Kidney (tissue), 14 donors: ENCODE results near the gene USH1G. TPM values are rescaled to one million over a fixed set of nuclear protein-coding genes. Genes with fewer than 3 reads are reported as not detected.

Experiments
- DNase-seq, 5 donors: peaks; one replicate each; pipeline ENCODE4 v3.0.0-alpha.2; 2013 to 2020
- FAIRE-seq: peaks from 2 replicates; lab custom pipeline; 2012; peaks lifted over from hg19 to GRCh38; lab: Jason Lieb, UNC
- H3K27ac ChIP-seq, 2 donors: one replicate each; pipeline ENCODE4 v1.7.0; 2013; ENCODE audit warnings: low read depth in 2 of 2, low read length in 2 of 2, inconsistent platforms in 1 of 2
- H3K27me3 ChIP-seq: one replicate; pipeline ENCODE4 v1.7.1; 2013; ENCODE audit warnings: low read length, inconsistent platforms; ENCODE audit not compliant: control insufficient read depth, insufficient read depth
- H3K36me3 ChIP-seq, 3 donors: one replicate each; pipeline versions ENCODE4 v1.7.0 to v1.7.1; 2013; ENCODE audit warnings: low read length in 3 of 3, control low read depth in 1 of 3, inconsistent platforms in 1 of 3; ENCODE audit not compliant: insufficient read depth in 3 of 3, control insufficient read depth in 2 of 3
- H3K4me1 ChIP-seq, 3 donors: one replicate each; pipeline versions ENCODE4 v1.7.0 to v1.7.1; 2013; ENCODE audit warnings: low read length in 3 of 3, inconsistent platforms in 1 of 3, low read depth in 1 of 3; ENCODE audit not compliant: control insufficient read depth in 2 of 3, insufficient read depth in 2 of 3
- H3K4me3 ChIP-seq, 3 donors: one replicate each; pipeline versions ENCODE4 v1.7.0 to v1.8.1; 2013; ENCODE audit warnings: low read length in 3 of 3, control low read depth in 1 of 3, inconsistent platforms in 1 of 3
- H3K9ac ChIP-seq, 3 donors: one replicate each; pipeline versions ENCODE4 v1.7.0 to v1.7.1; 2013; ENCODE audit warnings: low read length in 3 of 3, control low read depth in 1 of 3, inconsistent platforms in 1 of 3
- H3K9me3 ChIP-seq, 3 donors: one replicate each; pipeline versions ENCODE4 v1.7.0 to v1.7.1; 2013; ENCODE audit warnings: low read length in 3 of 3, control low read depth in 1 of 3, inconsistent platforms in 1 of 3; ENCODE audit not compliant: control insufficient read depth in 2 of 3, insufficient read depth in 1 of 3
- intact Hi-C: fragments of 100-400 bp; cut with DNase I; formaldehyde crosslinking; loops from one replicate; pipeline ENCODE4 v1.11.1; 2022
- polyA plus RNA-seq: library from polyadenylated mRNA; stranded (reverse); fragments of 350-450 nt; fragmentation: Illumina TruSeq; extraction: RNeasy Lipid Tissue Mini Kit (QIAGEN cat#74804); gene quantifications from one replicate; pipeline ENCODE4 v1.2.3, GENCODE V29; 2014; ENCODE audit warnings: low read depth, low replicate concordance; ENCODE audit not compliant: insufficient read depth
- total RNA-seq: library from RNA; stranded (reverse); fragmentation: NEBNext Ultra II Directional; extraction: Animal tissue kit (Norgen Biotek cat#: 25700); gene quantifications from one replicate; pipeline ENCODE4 v1.2.1, GENCODE V29; 2021
- TF ChIP-seq, protein P1 (sequence below): IDR thresholded peaks from 3 replicates; pipeline ENCODE4 v1.5.1; 2012; ENCODE audit warnings: mild to moderate bottlenecking, moderate library complexity, borderline replicate concordance; ENCODE audit not compliant: insufficient read depth; ENCODE audit errors: extremely low read depth
- donor health status: control.
- donor health status: control.
- donor health status: control.
- donor health status: control.
- donor health status: control.
- donor health status: DM: yes; HTN: yes; CAD: no.
- donor health status: Normal renal cell carcinoma (clear cell type).

USH1G gene
- total and polyA plus RNA-seq, 2 donors from 2014 or later = 0.17 to 0.22 TPM

DNA sequence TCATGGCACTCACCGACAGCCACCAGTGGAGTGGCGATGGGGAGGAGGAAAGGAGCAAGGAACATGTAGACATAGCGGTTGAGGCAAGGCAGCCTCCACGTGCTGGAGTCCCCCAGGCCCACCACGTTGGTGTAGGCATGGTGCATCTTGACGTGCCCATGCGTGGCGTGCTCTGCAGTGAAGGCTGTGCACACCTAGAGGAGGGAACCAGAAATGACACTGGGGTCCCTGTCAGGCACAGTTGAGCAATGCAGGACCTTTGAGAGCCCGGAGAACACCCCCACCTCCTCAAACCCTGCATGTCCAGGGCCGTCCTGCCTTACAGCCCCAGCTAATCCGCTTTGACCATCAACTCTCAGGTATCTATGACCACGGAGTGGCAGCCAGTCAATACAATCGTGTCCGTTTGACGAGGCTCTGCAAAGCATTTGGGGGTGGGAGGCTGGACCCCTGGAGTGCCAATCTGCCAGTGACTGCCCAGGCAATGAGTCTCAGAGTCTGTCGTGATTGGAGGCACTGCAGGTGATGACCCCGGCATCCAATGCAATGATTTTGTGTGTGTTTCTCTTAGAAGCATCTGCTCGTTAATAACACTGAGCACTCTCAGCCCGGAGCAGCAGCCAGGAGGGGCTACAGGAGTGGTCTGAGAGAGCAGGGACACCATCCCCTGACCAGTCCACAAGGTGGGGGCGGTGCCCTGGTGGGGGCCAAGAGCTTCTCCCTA lies 40.4 kb downstream of the USH1G start:
- no peaks in the 10 kb centered on the region for H3K4me1 ChIP-seq
- intact Hi-C loops = no loop called here
- H3K4me3 ChIP-seq = no peak overlapping the region
- TF ChIP-seq, protein P1, sequence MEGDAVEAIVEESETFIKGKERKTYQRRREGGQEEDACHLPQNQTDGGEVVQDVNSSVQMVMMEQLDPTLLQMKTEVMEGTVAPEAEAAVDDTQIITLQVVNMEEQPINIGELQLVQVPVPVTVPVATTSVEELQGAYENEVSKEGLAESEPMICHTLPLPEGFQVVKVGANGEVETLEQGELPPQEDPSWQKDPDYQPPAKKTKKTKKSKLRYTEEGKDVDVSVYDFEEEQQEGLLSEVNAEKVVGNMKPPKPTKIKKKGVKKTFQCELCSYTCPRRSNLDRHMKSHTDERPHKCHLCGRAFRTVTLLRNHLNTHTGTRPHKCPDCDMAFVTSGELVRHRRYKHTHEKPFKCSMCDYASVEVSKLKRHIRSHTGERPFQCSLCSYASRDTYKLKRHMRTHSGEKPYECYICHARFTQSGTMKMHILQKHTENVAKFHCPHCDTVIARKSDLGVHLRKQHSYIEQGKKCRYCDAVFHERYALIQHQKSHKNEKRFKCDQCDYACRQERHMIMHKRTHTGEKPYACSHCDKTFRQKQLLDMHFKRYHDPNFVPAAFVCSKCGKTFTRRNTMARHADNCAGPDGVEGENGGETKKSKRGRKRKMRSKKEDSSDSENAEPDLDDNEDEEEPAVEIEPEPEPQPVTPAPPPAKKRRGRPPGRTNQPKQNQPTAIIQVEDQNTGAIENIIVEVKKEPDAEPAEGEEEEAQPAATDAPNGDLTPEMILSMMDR = no peak
- DNase-seq (no peak), FAIRE-seq (no peak)
- no peaks in the 10 kb centered on the region for H3K9me3 ChIP-seq
- H3K27me3 ChIP-seq = no peaks in the 10 kb centered on the region
- no peak overlapping the region for H3K27ac ChIP-seq
- H3K9ac ChIP-seq = no peak overlapping the region
- no peaks in the 10 kb centered on the region for H3K36me3 ChIP-seq

DNA sequence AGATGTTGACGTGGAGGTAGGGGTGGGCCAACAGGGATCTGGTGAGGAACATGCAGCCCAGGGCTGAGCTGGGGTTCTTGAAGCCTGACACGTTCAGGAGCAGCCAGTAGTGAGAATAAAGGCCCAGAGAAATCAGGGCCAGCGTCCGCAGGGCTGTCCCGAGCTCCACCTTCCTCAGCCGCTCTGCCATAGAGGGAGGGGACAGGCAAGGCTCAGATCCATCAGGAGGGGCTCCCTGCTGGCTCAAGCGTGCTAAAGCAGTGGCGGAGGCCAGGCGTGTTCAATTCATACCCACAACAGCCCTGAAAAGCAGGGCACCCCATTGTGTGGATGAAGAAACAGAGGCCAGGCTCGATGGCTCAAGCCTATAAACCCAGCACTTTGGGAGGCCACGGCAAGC lies 42.0 kb downstream of the USH1G start:
- no peak overlapping the region for H3K4me3 ChIP-seq
- no peaks in the 10 kb centered on the region for H3K4me1 ChIP-seq
- DNase-seq (no peak), FAIRE-seq (no peak)
- no peak overlapping the region for H3K9ac ChIP-seq
- intact Hi-C loops = no loop called here
- TF ChIP-seq, protein P1 = no peak
- no peaks in the 10 kb centered on the region for H3K9me3 ChIP-seq
- H3K27me3 ChIP-seq = no peaks in the 10 kb centered on the region
- no peaks in the 10 kb centered on the region for H3K36me3 ChIP-seq
- no peak overlapping the region for H3K27ac ChIP-seq

DNA sequence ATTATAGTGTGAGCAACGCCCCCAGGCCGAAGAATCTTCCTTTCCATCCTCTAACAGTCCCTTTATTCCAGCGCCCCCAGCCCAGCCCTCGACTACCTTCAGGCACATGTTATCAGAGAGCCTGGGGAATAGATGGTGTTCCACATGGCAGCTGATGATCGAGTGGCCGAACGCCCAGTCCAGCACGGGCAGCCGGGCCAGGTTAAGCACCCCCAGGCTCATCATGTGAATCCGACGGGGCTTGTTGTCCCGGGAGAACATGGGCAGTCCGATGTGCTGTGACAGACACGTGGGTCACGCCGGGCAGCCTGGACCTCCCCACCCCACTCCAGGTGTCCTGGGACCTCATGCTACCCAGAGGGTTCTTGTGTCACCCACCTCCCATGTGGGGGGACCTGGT lies 43.7 kb downstream of the USH1G start:
- H3K9ac ChIP-seq = no peak overlapping the region
- TF ChIP-seq, protein P1 = no peak
- intact Hi-C loops = no loop called here
- no peak overlapping the region for H3K27ac ChIP-seq
- H3K9me3 ChIP-seq = no peaks in the 10 kb centered on the region
- no peak for DNase-seq
- FAIRE-seq = no peak
- no peak overlapping the region for H3K4me3 ChIP-seq
- no peaks in the 10 kb centered on the region for H3K36me3 ChIP-seq
- H3K4me1 ChIP-seq = no peaks in the 10 kb centered on the region
- no peaks in the 10 kb centered on the region for H3K27me3 ChIP-seq
